Adrenal gland (tissue), 12 donors: ENCODE data around the gene SCARB1. TPM values are rescaled to one million over a fixed set of nuclear protein-coding genes. Genes with fewer than 3 reads are reported as not detected.

Source experiments
- DNase-seq, 7 donors: peaks; one replicate each; pipeline ENCODE4 v3.0.0-alpha.2; 2019 to 2020
- H3K27ac ChIP-seq, 5 donors: fragments of 200-600 bp; sonication (generic) in 4 of 5; 1 replicate in 3 of 5; 2 replicates in 2 of 5; pipeline versions ENCODE4 v1.5.1 to v1.8.0; 2016 to 2020; ENCODE audit warnings: mild to moderate bottlenecking in 1 of 5
- H3K27me3 ChIP-seq: fragments of 200-600 bp; 2 replicates; pipeline ENCODE4 v1.8.0; 2021
- H3K36me3 ChIP-seq, 2 donors: fragments of 200-600 bp; replicated peaks in 1 of 2; 1 replicate in 1 of 2; 2 replicates in 1 of 2; pipeline versions ENCODE4 v1.5.1 to v1.8.0; 2018 to 2022
- H3K4me1 ChIP-seq, 2 donors: fragments of 200-600 bp; replicated peaks in 1 of 2; 1 replicate in 1 of 2; 2 replicates in 1 of 2; pipeline versions ENCODE4 v1.5.1 to v1.8.0; 2018 to 2021
- H3K4me3 ChIP-seq, 4 donors: fragments of 200-600 bp; sonication (generic) in 3 of 4; one replicate each; pipeline ENCODE4 v1.5.1; 2016 to 2018
- H3K9me3 ChIP-seq, 3 donors: fragments of 200-600 bp; sonication (generic) in 1 of 3; replicated peaks in 1 of 3; 1 replicate in 2 of 3; 2 replicates in 1 of 3; pipeline versions ENCODE4 v1.5.1 to v1.8.0; 2016 to 2021
- CTCF ChIP-seq, 6 experiments: fragments of 450-650 bp in 4 of 6; fragments of 200-600 bp in 2 of 6; sonication (generic) in 1 of 6; IDR thresholded peaks; 1 replicate in 5 of 6; 2 replicates in 1 of 6; pipeline versions ENCODE4 v1.5.1 to v1.8.0; 2016 to 2021; ENCODE audit warnings: antibody characterized with exemption in 6 of 6, mild to moderate bottlenecking in 2 of 6, moderate library complexity in 1 of 6
- POLR2A ChIP-seq, 2 donors: fragments of 450-650 bp; IDR thresholded peaks; one replicate each; pipeline ENCODE4 v1.6.1; 2017; ENCODE audit warnings: antibody characterized with exemption in 2 of 2, mild to moderate bottlenecking in 2 of 2, moderate library complexity in 1 of 2
- WGBS, 4 donors: extraction: QIAGEN DNeasy Blood & Tissue Kit in 2 of 4; methylation state at CpG; one replicate each; pipeline versions ENCODE4 v1.1.5 to v1.1.7; 2013 to 2017; 5-methylcytosine and 5-hydroxymethylcytosine counted together
- intact Hi-C, 2 donors: fragments of 100-400 bp; cut with DNase I; formaldehyde crosslinking; loops; one replicate each; pipeline versions ENCODE4 v1.14.1 to v1.15.0; 2022 to 2023
- polyA plus RNA-seq, 3 donors: library from polyadenylated mRNA; stranded (reverse); fragments of 200-250 nt in 2 of 3; fragments of 350-450 nt in 1 of 3; fragmentation: Illumina TruSeq in 1 of 3; extraction: RNeasy Lipid Tissue Mini Kit (QIAGEN cat#74804) in 1 of 3; gene quantifications; one replicate each; pipeline ENCODE4 v1.2.3, GENCODE V29; 2013 to 2014
- total RNA-seq, 9 donors: library from RNA; depleted of rRNA in 4 of 9; stranded (reverse); fragments of >200 nt in 4 of 9; fragments of 120-200 nt in 1 of 9; fragmentation: NEBNext Ultra II Directional in 1 of 9; extraction: Animal tissue kit (Norgen Biotek cat#: 25700) in 1 of 9; gene quantifications; one replicate each; pipeline versions ENCODE4 v1.1.0 to v1.2.4, GENCODE V29; 2013 to 2023
- donor health status: healthy with polysubstance abuse.
- donor health status: Bipolar disorder and iron deficiency.
- donor health status: DM: yes; HTN: yes; CAD: no.
- donor health status: DM: no; HTN: no; CAD: no.
- donor health status: DM: no; HTN: no; CAD: no.
- donor health status: DM: yes; HTN: yes; CAD: no.

The SCARB1 gene
- total and polyA plus RNA-seq, 12 donors, result 213 to 8,580 (median 1,325) TPM

GRCh38 chr12:124866883-124867400 lies 3.3 kb upstream of the SCARB1 start:
- peak overlapping the region; percentile 80 to 97 (median 90) for H3K27ac ChIP-seq
- 45 to 58% (median 48%) methylated on average over 9 of the region's 9 CpGs for whole genome bisulfite sequencing, 4 donors
- H3K36me3 ChIP-seq, result no peaks in the 10 kb centered on the region
- intact Hi-C loops, result no loop called here
- peak; percentile 83 to 96 (median 91) for DNase-seq
- H3K27me3 ChIP-seq, result no peaks in the 10 kb centered on the region
- no peaks in the 10 kb centered on the region for H3K9me3 ChIP-seq
- TF ChIP-seq CTCF (IDR thresholded peaks at IDR 0.05), result no peak
- TF ChIP-seq POLR2A (IDR thresholded peaks at IDR 0.05), result no peak
- H3K4me1 ChIP-seq, result peaks cover 17 to 43% of the 10 kb centered on the region in 2 donors
- no peak overlapping the region for H3K4me3 ChIP-seq

GRCh38 chr12:124866195-124866882 lies 2.7 kb upstream of the SCARB1 start:
- no peaks in the 10 kb centered on the region for H3K36me3 ChIP-seq
- 58 to 69% (median 62%) methylated on average over 10 of the region's 10 CpGs for WGBS, 4 donors
- H3K27me3 ChIP-seq, result no peaks in the 10 kb centered on the region
- H3K4me1 ChIP-seq, result peaks cover 19 to 39% of the 10 kb centered on the region in 2 donors
- no peaks in the 10 kb centered on the region for H3K9me3 ChIP-seq
- no peak overlapping the region for H3K4me3 ChIP-seq
- TF ChIP-seq CTCF (IDR thresholded peaks at IDR 0.05) (no peak), POLR2A (IDR thresholded peaks at IDR 0.05) (no peak)
- peak in 1 of 7 donors; percentile 27 for DNase-seq
- H3K27ac ChIP-seq, result peak overlapping the region; percentile 80 to 97 (median 90)
- intact Hi-C loops, result no loop called here

GRCh38 chr12:124865728-124866127 lies 2.1 kb upstream of the SCARB1 start:
- no peak for TF ChIP-seq CTCF (IDR thresholded peaks at IDR 0.05)
- no peak for TF ChIP-seq POLR2A (IDR thresholded peaks at IDR 0.05)
- H3K27ac ChIP-seq, result peak overlapping the region; percentile 80 to 97 (median 90)
- WGBS, 4 donors, result 65 to 78% (median 72%) methylated on average over 7 of the region's 7 CpGs
- no peaks in the 10 kb centered on the region for H3K9me3 ChIP-seq
- DNase-seq, result peak in 1 of 7 donors; percentile 16
- no peaks in the 10 kb centered on the region for H3K36me3 ChIP-seq
- H3K4me1 ChIP-seq, result peaks cover 19 to 43% of the 10 kb centered on the region in 2 donors
- no peaks in the 10 kb centered on the region for H3K27me3 ChIP-seq
- H3K4me3 ChIP-seq, result no peak overlapping the region
- intact Hi-C loops, result no loop called here

GRCh38 chr12:124864326-124864752 lies 675 bp upstream of the SCARB1 start:
- Histone ChIP-seq H3K4me3 (peak overlapping the region in 1 of 4 donors; percentile 98), H3K4me1 (peaks cover 19 to 51% of the 10 kb centered on the region in 2 donors), H3K27ac (peak overlapping the region; percentile 59 to 97 (median 94)), H3K9me3 (no peaks in the 10 kb centered on the region), H3K27me3 (no peaks in the 10 kb centered on the region), H3K36me3 (peaks cover 0 to 5% of the 10 kb centered on the region in 2 donors)
- intact Hi-C loops, result no loop called here
- TF ChIP-seq POLR2A (IDR thresholded peaks at IDR 0.05), result no peak
- WGBS, 4 donors, result 75 to 94% (median 84%) methylated on average over 13 to 14 of the region's 14 CpGs
- peak in 3 of 7 donors; percentile 44 to 59 (median 52) for DNase-seq
